CD4-positive, alpha-beta T cell (primary cell): ENCODE data around the gene GRM8. TPM values are rescaled to one million over a fixed set of nuclear protein-coding genes. Genes with fewer than 3 reads are reported as not detected.

Experiments used
- ATAC-seq: fragments of 200-7000 bp; cut with Tn5 transposase; one replicate; pipeline ENCODE4 v1.10.0; 2022; ENCODE audit warnings: mild to moderate bottlenecking; ENCODE audit not compliant: poor library complexity
- CTCF ChIA-PET: fragments of 350-600 bp; sonication (Branson Sonifier 250); formaldehyde crosslinking; loops from one replicate; lab custom pipeline; 2021; ENCODE audit warnings: antibody characterized with exemption, inconsistent platforms; lab: Charles Lee
- POLR2A ChIA-PET: fragments of 350-600 bp; sonication (Branson Sonifier 250); formaldehyde crosslinking; loops from one replicate; lab custom pipeline; 2021; ENCODE audit warnings: antibody characterized with exemption, inconsistent platforms; lab: Charles Lee
- DNase-seq, 14 experiments: peaks; one replicate each; pipeline ENCODE4 v3.0.0-alpha.2; 2013 to 2020; ENCODE audit warnings: mixed read lengths in 2 of 14
- H3K27ac ChIP-seq, 2 donors: one replicate each; pipeline versions ENCODE4 v1.5.1 to v1.7.0; 2013; ENCODE audit warnings: low read length in 2 of 2, low read depth in 1 of 2, mild to moderate bottlenecking in 1 of 2
- H3K27me3 ChIP-seq, 2 experiments: 1 replicate in 1 of 2; 2 replicates in 1 of 2; pipeline versions ENCODE4 v1.6.1 to v1.7.0; 2013; ENCODE audit warnings: low read length in 2 of 2, control low read depth in 1 of 2, mild to moderate bottlenecking in 1 of 2, moderate library complexity in 1 of 2; ENCODE audit not compliant: insufficient read depth in 2 of 2, control insufficient read depth in 1 of 2
- H3K36me3 ChIP-seq: one replicate; pipeline ENCODE4 v1.6.1; 2013; ENCODE audit warnings: low read length, control low read depth; ENCODE audit not compliant: insufficient read depth
- H3K4me1 ChIP-seq: one replicate; pipeline ENCODE4 v1.6.1; 2013; ENCODE audit warnings: low read length, control low read depth; ENCODE audit not compliant: insufficient read depth
- H3K4me3 ChIP-seq: one replicate; pipeline ENCODE4 v1.5.1; 2013; ENCODE audit warnings: mild to moderate bottlenecking, low read length, moderate library complexity
- H3K9me3 ChIP-seq, 2 experiments: 1 replicate in 1 of 2; 2 replicates in 1 of 2; pipeline versions ENCODE4 v1.6.1 to v1.7.0; 2013; ENCODE audit warnings: low read length in 2 of 2, mild to moderate bottlenecking in 2 of 2, control low read depth in 1 of 2, moderate library complexity in 1 of 2; ENCODE audit not compliant: control insufficient read depth in 1 of 2, insufficient read depth in 1 of 2
- H3K27ac Mint-ChIP-seq: one replicate; pipeline ENCODE4 v1.8.0; 2020; ENCODE audit warnings: mixed read lengths
- H3K27me3 Mint-ChIP-seq: one replicate; pipeline ENCODE4 v1.8.0; 2021; ENCODE audit warnings: mixed read lengths
- H3K36me3 Mint-ChIP-seq: one replicate; pipeline ENCODE4 v1.8.0; 2021; ENCODE audit warnings: low read depth, mixed read lengths
- H3K4me1 Mint-ChIP-seq: one replicate; pipeline ENCODE4 v1.8.0; 2021; ENCODE audit warnings: low read depth, mixed read lengths
- H3K4me3 Mint-ChIP-seq: one replicate; pipeline ENCODE4 v1.8.0; 2020; ENCODE audit warnings: mild to moderate bottlenecking, mixed read lengths
- H3K9me3 Mint-ChIP-seq: one replicate; pipeline ENCODE4 v1.8.0; 2020; ENCODE audit warnings: mixed read lengths
- intact Hi-C, 2 experiments: fragments of 100-400 bp; cut with DNase I in 1 of 2; cut with micrococcal nuclease in 1 of 2; formaldehyde crosslinking; loops; one replicate each; pipeline versions ENCODE4 v1.15.1 to v1.9.0; 2023 to 2025; cut with DNase I, micrococcal nuclease
- total RNA-seq, 174 experiments: library from RNA in 2 of 174; stranded (reverse) in 2 of 174; gene quantifications; one replicate each; pipeline ENCODE4 v1.2.3 and lab custom pipeline; 2021 to 2026
- TF ChIP-seq, protein P1 (sequence below): fragments of 200-600 bp; IDR thresholded peaks from one replicate; pipeline ENCODE4 v1.8.0; 2022; ENCODE audit warnings: antibody characterized with exemption, mild to moderate bottlenecking

Gene GRM8
- total RNA-seq, 2 experiments from 2014 or later: not detected

DNA sequence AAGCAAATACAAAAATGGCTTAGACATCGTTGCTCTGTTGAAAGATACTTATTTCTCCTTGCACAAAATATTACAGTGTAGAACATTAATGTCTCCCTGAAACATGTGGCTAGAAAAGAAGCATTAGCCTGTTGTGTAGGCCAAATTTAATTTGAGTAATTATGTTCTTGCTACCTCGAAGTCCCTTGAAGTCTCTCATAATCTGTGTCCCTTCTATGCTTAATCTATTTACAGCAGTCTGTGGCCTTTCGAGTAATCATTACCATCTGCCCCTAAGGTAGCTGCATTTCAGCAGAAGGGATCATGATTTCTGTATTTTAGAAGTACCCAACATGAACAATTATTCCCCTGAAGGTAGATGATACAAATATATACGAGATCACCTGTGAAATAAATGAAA lies 615.2 kb downstream of the GRM8 start:
- H3K27ac ChIP-seq: no peak overlapping the region
- Mint-ChIP-seq H3K27ac (no peak overlapping the region), H3K27me3 (no peaks in the 10 kb centered on the region), H3K4me3 (no peak overlapping the region), H3K36me3 (no peaks in the 10 kb centered on the region), H3K4me1 (no peaks in the 10 kb centered on the region), H3K9me3 (peaks cover 1% of the 10 kb centered on the region)
- DNase-seq (no peak), ATAC-seq (no peak)
- H3K4me3 ChIP-seq: no peak overlapping the region
- POLR2A ChIA-PET: no interaction called here
- H3K36me3 ChIP-seq: no peaks in the 10 kb centered on the region
- H3K4me1 ChIP-seq: no peaks in the 10 kb centered on the region
- intact Hi-C loops: no loop called here
- CTCF ChIA-PET: no interaction called here
- TF ChIP-seq, protein P1, sequence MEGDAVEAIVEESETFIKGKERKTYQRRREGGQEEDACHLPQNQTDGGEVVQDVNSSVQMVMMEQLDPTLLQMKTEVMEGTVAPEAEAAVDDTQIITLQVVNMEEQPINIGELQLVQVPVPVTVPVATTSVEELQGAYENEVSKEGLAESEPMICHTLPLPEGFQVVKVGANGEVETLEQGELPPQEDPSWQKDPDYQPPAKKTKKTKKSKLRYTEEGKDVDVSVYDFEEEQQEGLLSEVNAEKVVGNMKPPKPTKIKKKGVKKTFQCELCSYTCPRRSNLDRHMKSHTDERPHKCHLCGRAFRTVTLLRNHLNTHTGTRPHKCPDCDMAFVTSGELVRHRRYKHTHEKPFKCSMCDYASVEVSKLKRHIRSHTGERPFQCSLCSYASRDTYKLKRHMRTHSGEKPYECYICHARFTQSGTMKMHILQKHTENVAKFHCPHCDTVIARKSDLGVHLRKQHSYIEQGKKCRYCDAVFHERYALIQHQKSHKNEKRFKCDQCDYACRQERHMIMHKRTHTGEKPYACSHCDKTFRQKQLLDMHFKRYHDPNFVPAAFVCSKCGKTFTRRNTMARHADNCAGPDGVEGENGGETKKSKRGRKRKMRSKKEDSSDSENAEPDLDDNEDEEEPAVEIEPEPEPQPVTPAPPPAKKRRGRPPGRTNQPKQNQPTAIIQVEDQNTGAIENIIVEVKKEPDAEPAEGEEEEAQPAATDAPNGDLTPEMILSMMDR: no peak
- peaks cover 0 to 4% of the 10 kb centered on the region in 2 experiments for H3K9me3 ChIP-seq
- no peaks in the 10 kb centered on the region for H3K27me3 ChIP-seq

DNA sequence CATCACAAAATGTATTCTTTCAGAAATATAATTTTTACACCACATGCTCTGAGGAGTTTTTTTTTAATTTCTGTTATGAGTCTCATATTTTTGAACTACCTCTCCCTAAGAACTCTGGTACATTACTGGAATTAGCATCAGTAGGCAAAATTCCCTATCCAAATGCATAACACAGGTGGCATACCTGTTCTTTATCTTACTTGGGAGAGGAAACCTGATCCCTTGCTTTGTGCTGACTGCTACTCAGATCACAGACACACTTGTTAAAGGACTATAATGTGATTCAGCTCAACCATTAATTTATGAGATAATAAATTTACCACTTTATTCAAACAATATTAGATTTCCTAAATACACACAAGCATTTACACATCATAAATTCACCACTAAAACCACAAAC lies 617.2 kb downstream of the GRM8 start:
- Histone ChIP-seq H3K9me3 (no peaks in the 10 kb centered on the region), H3K4me3 (no peak overlapping the region), H3K36me3 (no peaks in the 10 kb centered on the region), H3K27ac (no peak overlapping the region), H3K4me1 (no peaks in the 10 kb centered on the region), H3K27me3 (no peaks in the 10 kb centered on the region)
- Mint-ChIP-seq H3K27me3 (no peaks in the 10 kb centered on the region), H3K27ac (no peak overlapping the region), H3K36me3 (no peaks in the 10 kb centered on the region), H3K9me3 (peaks cover 8% of the 10 kb centered on the region), H3K4me3 (no peak overlapping the region), H3K4me1 (no peaks in the 10 kb centered on the region)
- intact Hi-C loops: no loop called here
- no peak for DNase-seq
- CTCF ChIA-PET: no interaction called here
- TF ChIP-seq, protein P1: no peak
- POLR2A ChIA-PET: no interaction called here
- ATAC-seq: no peak

DNA sequence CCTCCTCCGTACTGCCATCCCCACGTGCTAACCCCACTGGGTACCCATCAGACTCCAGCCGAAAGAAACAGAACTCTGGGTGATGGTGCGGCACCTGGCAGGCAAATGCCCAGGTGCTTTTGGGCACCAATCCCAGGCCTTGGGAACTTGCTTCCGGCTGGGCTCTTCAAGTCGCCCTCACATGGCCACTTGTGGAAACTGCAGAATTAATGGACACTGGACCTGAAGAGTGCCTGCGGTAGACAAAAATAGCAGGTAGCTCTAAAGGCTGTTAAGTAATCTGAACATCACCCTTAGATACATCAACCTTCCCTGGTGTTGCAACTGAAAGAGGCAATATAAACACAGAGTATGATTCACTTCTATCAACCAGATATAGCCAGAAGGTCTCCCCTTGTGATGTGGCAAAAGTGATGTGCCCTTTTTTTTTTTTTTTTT lies 644.4 kb downstream of the GRM8 start:
- CTCF ChIA-PET: no interaction called here
- intact Hi-C loops: no loop called here

More for the DNA sequence above, 644.4 kb downstream of the GRM8 start:
- no peaks in the 10 kb centered on the region for H3K27me3 ChIP-seq
- no peak overlapping the region for H3K27ac Mint-ChIP-seq
- no peaks in the 10 kb centered on the region for H3K36me3 Mint-ChIP-seq
- no peak overlapping the region for H3K4me3 ChIP-seq
- ATAC-seq: no peak
- H3K4me1 ChIP-seq: no peaks in the 10 kb centered on the region
- peaks cover 0 to 8% of the 10 kb centered on the region in 2 experiments for H3K9me3 ChIP-seq
- peaks cover 2% of the 10 kb centered on the region for H3K9me3 Mint-ChIP-seq
- POLR2A ChIA-PET: no interaction called here
- H3K4me3 Mint-ChIP-seq: no peak overlapping the region
- H3K27ac ChIP-seq: no peak overlapping the region
- DNase-seq: no peak
- TF ChIP-seq, protein P1: no peak
- no peaks in the 10 kb centered on the region for H3K27me3 Mint-ChIP-seq
- no peaks in the 10 kb centered on the region for H3K36me3 ChIP-seq
- no peaks in the 10 kb centered on the region for H3K4me1 Mint-ChIP-seq
